Nucleus accumbens (tissue), 56 donors: Measurements from ENCODE around the gene LAMC2.

Source experiments
- DNase-seq, 56 donors: peaks; one replicate each; lab custom pipeline; 2025; lab: John Stamatoyannopoulos, UW

Gene LAMC2

GRCh38 chr1:183210681-183211080 lies 24.6 kb downstream of the LAMC2 start:
- no peak for DNase-seq

GRCh38 chr1:183212870-183213269 lies 26.8 kb downstream of the LAMC2 start:
- DNase-seq, result no peak

GRCh38 chr1:183214021-183214970 lies 28.2 kb downstream of the LAMC2 start:
- no peak for DNase-seq

- DNase-seq, result peak in 12 of 56 donors; percentile 8 to 52 (median 20)
These were observed 29.1 kb downstream of the LAMC2 start for GRCh38 chr1:183215076-183215720.

GRCh38 chr1:183215936-183216335 lies 29.9 kb downstream of the LAMC2 start:
- no peak for DNase-seq

GRCh38 chr1:183218027-183218618 lies 32.1 kb downstream of the LAMC2 start:
- DNase-seq, result peak in 3 of 56 donors; percentile 3 to 15 (median 5)

GRCh38 chr1:183218971-183219615 lies 33.0 kb downstream of the LAMC2 start:
- DNase-seq, result peak in 11 of 56 donors; percentile 12 to 60 (median 23)

GRCh38 chr1:183219616-183220009 lies 33.5 kb downstream of the LAMC2 start:
- DNase-seq, result no peak

GRCh38 chr1:183222909-183223308 lies 36.8 kb downstream of the LAMC2 start:
- DNase-seq, result no peak

- DNase-seq, result no peak
These were observed 37.4 kb downstream of the LAMC2 start for GRCh38 chr1:183223467-183223866.

- no peak for DNase-seq
These were observed 40.3 kb downstream of the LAMC2 start for GRCh38 chr1:183226361-183226760.

- DNase-seq, result no peak
These were observed 40.9 kb downstream of the LAMC2 start for GRCh38 chr1:183226963-183227362.

GRCh38 chr1:183227422-183228346 lies 41.6 kb downstream of the LAMC2 start:
- DNase-seq, result peak in 6 of 56 donors; percentile 3 to 30 (median 16)

GRCh38 chr1:183228347-183229220 lies 42.5 kb downstream of the LAMC2 start:
- DNase-seq, result no peak

GRCh38 chr1:183230413-183230812 lies 44.3 kb downstream of the LAMC2 start:
- no peak for DNase-seq

GRCh38 chr1:183231545-183231944 lies 45.5 kb downstream of the LAMC2 start:
- DNase-seq, result no peak

GRCh38 chr1:183233113-183233512 lies 47.0 kb downstream of the LAMC2 start:
- DNase-seq, result no peak

GRCh38 chr1:183234660-183235476 lies 48.8 kb downstream of the LAMC2 start:
- DNase-seq, result peak in 39 of 56 donors; percentile 4 to 83 (median 38)
